K562 (cell line): Measurements from ENCODE around the gene MBOAT7. TPM values are rescaled to one million over a fixed set of nuclear protein-coding genes. Genes with fewer than 3 reads are reported as not detected.

Source experiments
- E4F1 ChIP-seq: fragments of 250-450 bp; sonication (Bioruptor Pico); IDR thresholded peaks from 2 replicates; pipeline ENCODE4 v1.5.0; 2021; ENCODE audit warnings: mild to moderate bottlenecking, borderline replicate concordance
- FOXK2 ChIP-seq, 2 experiments: fragments of 450-650 bp; IDR thresholded peaks in 1 of 2; conservative IDR thresholded peaks in 1 of 2; 2 replicates each; pipeline ENCODE4 v1.6.1; 2016; ENCODE audit warnings: low read depth in 2 of 2, mild to moderate bottlenecking in 1 of 2
- HCFC1 ChIP-seq: IDR thresholded peaks from 2 replicates; pipeline ENCODE4 v1.6.1; 2012; ENCODE audit warnings: low read depth, low read length, improper control_type of control experiment
- HNRNPL ChIP-seq: fragments of 200-400 bp; formaldehyde crosslinking; IDR thresholded peaks from 2 replicates; pipeline ENCODE4 v1.6.1; 2017; ENCODE audit warnings: low read depth, mild to moderate bottlenecking, low read length
- IRF9 ChIP-seq: fragments of 450-650 bp; IDR thresholded peaks from 2 replicates; pipeline ENCODE4 v1.6.1; 2016; ENCODE audit warnings: missing biosample characterization, missing genetic modification characterization
- KDM1A ChIP-seq, 2 experiments: fragments of 450-650 bp; IDR thresholded peaks; 2 replicates each; pipeline ENCODE4 v1.6.1; 2016; ENCODE audit warnings: mild to moderate bottlenecking in 2 of 2
- NFIX ChIP-seq: fragments of 250-450 bp; sonication (Bioruptor Pico); IDR thresholded peaks from 2 replicates; pipeline ENCODE4 v1.4.0; 2020; ENCODE audit warnings: low read depth, mild to moderate bottlenecking, moderate library complexity
- RBM14 ChIP-seq: fragments of 200-400 bp; formaldehyde crosslinking; IDR thresholded peaks from 2 replicates; pipeline ENCODE4 v1.6.1; 2018; ENCODE audit warnings: low read depth, mild to moderate bottlenecking, low read length, moderate library complexity, borderline replicate concordance; ENCODE audit not compliant: insufficient read depth
- SAFB ChIP-seq: fragments of 200-400 bp; formaldehyde crosslinking; IDR thresholded peaks from 2 replicates; pipeline ENCODE4 v1.6.1; 2017; ENCODE audit warnings: low read depth, low read length, borderline replicate concordance
- SIX5 ChIP-seq, 2 experiments: IDR thresholded peaks; 2 replicates each; pipeline ENCODE4 v1.6.1; 2011; ENCODE audit warnings: low read length in 2 of 2, borderline replicate concordance in 1 of 2, low read depth in 1 of 2, mild to moderate bottlenecking in 1 of 2, moderate library complexity in 1 of 2; ENCODE audit not compliant: insufficient read depth in 1 of 2
- ZBTB33 ChIP-seq: sonication (generic); formaldehyde crosslinking; IDR thresholded peaks from 2 replicates; pipeline ENCODE4 v1.8.1; 2023; ENCODE audit warnings: mild to moderate bottlenecking, missing genetic modification reagents
- ZFP30 ChIP-seq: fragments of 250-450 bp; sonication (Bioruptor Pico); IDR thresholded peaks from 2 replicates; pipeline ENCODE4 v1.8.0; 2022; ENCODE audit warnings: moderate library complexity, mild to moderate bottlenecking, inconsistent platforms, borderline replicate concordance
- ZNF184 ChIP-seq: sonication (generic); formaldehyde crosslinking; IDR thresholded peaks from 2 replicates; pipeline ENCODE4 v1.5.0; 2020; ENCODE audit warnings: missing genetic modification reagents
- ZNF717 ChIP-seq: fragments of 250-450 bp; sonication (Bioruptor Pico); IDR thresholded peaks from 2 replicates; pipeline ENCODE4 v1.5.0; 2021
- polyA plus RNA-seq, 8 experiments: library from polyadenylated mRNA; depleted of rRNA in 4 of 8; stranded (reverse) in 5 of 8; unstranded in 3 of 8; fragments of >200 nt; fragmentation: Nextera tagmentation in 2 of 8; fragmentation: Illumina TruSeq in 1 of 8; extraction: Ambion mirVana in 2 of 8; extraction: Trizol in 1 of 8; gene quantifications; 2 replicates each; pipeline versions ENCODE4 v1.2.1 to v1.2.3, GENCODE V29; 2011 to 2014; ENCODE audit warnings: inconsistent platforms in 1 of 8, missing spikeins in 1 of 8
- total RNA-seq, 7 experiments: library from RNA; depleted of rRNA in 6 of 7; stranded (reverse); fragments of >200 nt in 6 of 7; fragmentation: Illumina TruSeq in 2 of 7; extraction: Trizol in 2 of 7; gene quantifications; 2 replicates each; pipeline versions ENCODE4 v1.2.1 to v1.2.3, GENCODE V29; 2011 to 2021; ENCODE audit warnings: low replicate concordance in 1 of 7
- TF ChIP-seq, protein P1 (sequence below): sonication (generic); formaldehyde crosslinking; IDR thresholded peaks from 2 replicates; pipeline ENCODE4 v1.8.0; 2022; ENCODE audit warnings: missing genetic modification reagents, mild to moderate bottlenecking, moderate library complexity, borderline replicate concordance
- TF ChIP-seq, protein P2 (sequence below): fragments of 450-650 bp; formaldehyde crosslinking; conservative IDR thresholded peaks from 2 replicates; pipeline ENCODE4 v1.4.0; 2022; ENCODE audit warnings: mild to moderate bottlenecking, missing genetic modification characterization
- TF ChIP-seq, protein P3 (sequence below): fragments of 450-650 bp; IDR thresholded peaks from 2 replicates; pipeline ENCODE4 v1.6.1; 2017; ENCODE audit warnings: antibody characterized with exemption

Gene MBOAT7
- total and polyA plus RNA-seq, 9 of the 15 experiments (the other 6 are each of a cell fraction or from before 2014, with no cell fraction given) = 1.4 to 153 (median 56.1) TPM

- no peak for TF ChIP-seq E4F1 (CRISPR knock-in tag)
- no peak for TF ChIP-seq ZNF184 (CRISPR knock-in tag)
- TF ChIP-seq HNRNPL = no peak
- peak; percentile 78; the same call in 1 of the 2 replicates for TF ChIP-seq ZBTB33 (CRISPR knock-in tag)
- TF ChIP-seq, protein P1, sequence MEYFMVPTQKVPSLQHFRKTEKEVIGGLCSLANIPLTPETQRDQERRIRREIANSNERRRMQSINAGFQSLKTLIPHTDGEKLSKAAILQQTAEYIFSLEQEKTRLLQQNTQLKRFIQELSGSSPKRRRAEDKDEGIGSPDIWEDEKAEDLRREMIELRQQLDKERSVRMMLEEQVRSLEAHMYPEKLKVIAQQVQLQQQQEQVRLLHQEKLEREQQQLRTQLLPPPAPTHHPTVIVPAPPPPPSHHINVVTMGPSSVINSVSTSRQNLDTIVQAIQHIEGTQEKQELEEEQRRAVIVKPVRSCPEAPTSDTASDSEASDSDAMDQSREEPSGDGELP (CRISPR knock-in tag) = peak; percentile 13; the same call in 1 of the 2 replicates
- TF ChIP-seq ZNF717 (CRISPR knock-in tag) = no peak
- TF ChIP-seq IRF9 = no peak
- peak; percentile 93 to 97 for TF ChIP-seq SIX5 (IDR thresholded peaks at IDR 0.05; ENCODE audit: borderline replicate concordance in 1 of 2, insufficient read depth in 1 of 2, low read depth in 1 of 2, low read length in 2 of 2)
- TF ChIP-seq, protein P2, sequence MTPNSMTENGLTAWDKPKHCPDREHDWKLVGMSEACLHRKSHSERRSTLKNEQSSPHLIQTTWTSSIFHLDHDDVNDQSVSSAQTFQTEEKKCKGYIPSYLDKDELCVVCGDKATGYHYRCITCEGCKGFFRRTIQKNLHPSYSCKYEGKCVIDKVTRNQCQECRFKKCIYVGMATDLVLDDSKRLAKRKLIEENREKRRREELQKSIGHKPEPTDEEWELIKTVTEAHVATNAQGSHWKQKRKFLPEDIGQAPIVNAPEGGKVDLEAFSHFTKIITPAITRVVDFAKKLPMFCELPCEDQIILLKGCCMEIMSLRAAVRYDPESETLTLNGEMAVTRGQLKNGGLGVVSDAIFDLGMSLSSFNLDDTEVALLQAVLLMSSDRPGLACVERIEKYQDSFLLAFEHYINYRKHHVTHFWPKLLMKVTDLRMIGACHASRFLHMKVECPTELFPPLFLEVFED (CRISPR knock-in tag) = no peak
- no peak for TF ChIP-seq FOXK2 (conservative IDR thresholded peaks at IDR 0.05 in 1 of 2, IDR thresholded peaks at IDR 0.05 in 1 of 2; ENCODE audit: low read depth in 2 of 2)
- TF ChIP-seq SAFB = no peak
- TF ChIP-seq, protein P3, sequence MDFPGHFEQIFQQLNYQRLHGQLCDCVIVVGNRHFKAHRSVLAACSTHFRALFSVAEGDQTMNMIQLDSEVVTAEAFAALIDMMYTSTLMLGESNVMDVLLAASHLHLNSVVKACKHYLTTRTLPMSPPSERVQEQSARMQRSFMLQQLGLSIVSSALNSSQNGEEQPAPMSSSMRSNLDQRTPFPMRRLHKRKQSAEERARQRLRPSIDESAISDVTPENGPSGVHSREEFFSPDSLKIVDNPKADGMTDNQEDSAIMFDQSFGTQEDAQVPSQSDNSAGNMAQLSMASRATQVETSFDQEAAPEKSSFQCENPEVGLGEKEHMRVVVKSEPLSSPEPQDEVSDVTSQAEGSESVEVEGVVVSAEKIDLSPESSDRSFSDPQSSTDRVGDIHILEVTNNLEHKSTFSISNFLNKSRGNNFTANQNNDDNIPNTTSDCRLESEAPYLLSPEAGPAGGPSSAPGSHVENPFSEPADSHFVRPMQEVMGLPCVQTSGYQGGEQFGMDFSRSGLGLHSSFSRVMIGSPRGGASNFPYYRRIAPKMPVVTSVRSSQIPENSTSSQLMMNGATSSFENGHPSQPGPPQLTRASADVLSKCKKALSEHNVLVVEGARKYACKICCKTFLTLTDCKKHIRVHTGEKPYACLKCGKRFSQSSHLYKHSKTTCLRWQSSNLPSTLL = no peak
- TF ChIP-seq RBM14 = no peak
- TF ChIP-seq NFIX (CRISPR knock-in tag) = no peak
- TF ChIP-seq KDM1A (IDR thresholded peaks at IDR 0.05) = no peak
- TF ChIP-seq ZFP30 (CRISPR knock-in tag) = no peak
- peak; percentile 96 for TF ChIP-seq HCFC1
Observed at GRCh38 chr19:54178581-54179261, 10.7 kb downstream of the MBOAT7 start (continued).
